ENCODE measurements around the gene CARD11.

The CARD11 gene

GRCh38 chr7:2938514-2939192 is 105.0 kb downstream of the CARD11 start:
- Histone ChIP-seq H3F3A (ENCODE audit: low read depth) (no peaks in the 10 kb centered on the region), H3K9ac (ENCODE audit: low read depth, low read length, poor library complexity, severe bottlenecking) (no peak overlapping the region), H3K4me1 (ENCODE audit: insufficient read depth, low read length, poor library complexity, severe bottlenecking) (no peaks in the 10 kb centered on the region), H3K27me3 (ENCODE audit: insufficient read depth, low read length, poor library complexity, severe bottlenecking) (no peaks in the 10 kb centered on the region), H3K9me2 (replicated peaks; ENCODE audit: low read depth, low read length) (no peaks in the 10 kb centered on the region), H3K36me3 (ENCODE audit: insufficient read depth, low read length) (peaks cover 62% of the 10 kb centered on the region; the same call in 1 of the 2 replicates), H2AFZ (ENCODE audit: low read length) (no peak overlapping the region), H3K4me2 (ENCODE audit: low read depth, low read length, poor library complexity, severe bottlenecking) (no peak overlapping the region), H4K20me1 (ENCODE audit: insufficient read depth, low read length, poor library complexity, severe bottlenecking) (no peaks in the 10 kb centered on the region), H3K4me3 (ENCODE audit: low read length, poor library complexity, severe bottlenecking) (no peak overlapping the region), H3K9me3 (ENCODE audit: insufficient read depth, low read depth, low read length) (no peaks in the 10 kb centered on the region), H3K79me2 (ENCODE audit: insufficient read depth, low read length) (no peaks in the 10 kb centered on the region)
- TF ChIP-seq CTCF (conservative IDR thresholded peaks at IDR 0.05; ENCODE audit: low read length) (no peak), EZH2phosphoT487 (IDR thresholded peaks at IDR 0.05; ENCODE audit: borderline replicate concordance) (no peak)

GRCh38 chr7:2937701-2938513 is 105.8 kb downstream of the CARD11 start:
- Histone ChIP-seq H2AFZ (ENCODE audit: low read length) (no peak overlapping the region), H3K9ac (ENCODE audit: low read depth, low read length, poor library complexity, severe bottlenecking) (no peak overlapping the region), H3F3A (ENCODE audit: low read depth) (no peaks in the 10 kb centered on the region), H3K9me2 (replicated peaks; ENCODE audit: low read depth, low read length) (no peaks in the 10 kb centered on the region), H4K20me1 (ENCODE audit: insufficient read depth, low read length, poor library complexity, severe bottlenecking) (no peaks in the 10 kb centered on the region), H3K9me3 (ENCODE audit: insufficient read depth, low read depth, low read length) (no peaks in the 10 kb centered on the region), H3K4me3 (ENCODE audit: low read length, poor library complexity, severe bottlenecking) (no peak overlapping the region), H3K4me1 (ENCODE audit: insufficient read depth, low read length, poor library complexity, severe bottlenecking) (no peaks in the 10 kb centered on the region), H3K4me2 (ENCODE audit: low read depth, low read length, poor library complexity, severe bottlenecking) (no peak overlapping the region), H3K27me3 (ENCODE audit: insufficient read depth, low read length, poor library complexity, severe bottlenecking) (no peaks in the 10 kb centered on the region), H3K79me2 (ENCODE audit: insufficient read depth, low read length) (no peaks in the 10 kb centered on the region), H3K36me3 (ENCODE audit: insufficient read depth, low read length) (peaks cover 56% of the 10 kb centered on the region; the same call in 1 of the 2 replicates)
- TF ChIP-seq CTCF (conservative IDR thresholded peaks at IDR 0.05; ENCODE audit: low read length) (no peak), EZH2phosphoT487 (IDR thresholded peaks at IDR 0.05; ENCODE audit: borderline replicate concordance) (no peak)

- no peaks in the 10 kb centered on the region for H3K79me2 ChIP-seq (ENCODE audit: insufficient read depth, low read length)
- no peak for TF ChIP-seq EZH2phosphoT487 (IDR thresholded peaks at IDR 0.05; ENCODE audit: borderline replicate concordance)
- TF ChIP-seq CTCF (conservative IDR thresholded peaks at IDR 0.05; ENCODE audit: low read length): no peak
- no peak overlapping the region for H2AFZ ChIP-seq (ENCODE audit: low read length)
- peaks cover 49% of the 10 kb centered on the region; the same call in 1 of the 2 replicates for H3K36me3 ChIP-seq (ENCODE audit: insufficient read depth, low read length)
- H3K9ac ChIP-seq (ENCODE audit: low read depth, low read length, poor library complexity, severe bottlenecking): no peak overlapping the region
- H4K20me1 ChIP-seq (ENCODE audit: insufficient read depth, low read length, poor library complexity, severe bottlenecking): no peaks in the 10 kb centered on the region
- H3K9me3 ChIP-seq (ENCODE audit: insufficient read depth, low read depth, low read length): no peaks in the 10 kb centered on the region
- no peaks in the 10 kb centered on the region for H3F3A ChIP-seq (ENCODE audit: low read depth)
- no peak overlapping the region for H3K4me2 ChIP-seq (ENCODE audit: low read depth, low read length, poor library complexity, severe bottlenecking)
- no peak overlapping the region for H3K4me3 ChIP-seq (ENCODE audit: low read length, poor library complexity, severe bottlenecking)
- no peaks in the 10 kb centered on the region for H3K9me2 ChIP-seq (replicated peaks; ENCODE audit: low read depth, low read length)
- no peaks in the 10 kb centered on the region for H3K4me1 ChIP-seq (ENCODE audit: insufficient read depth, low read length, poor library complexity, severe bottlenecking)
- no peaks in the 10 kb centered on the region for H3K27me3 ChIP-seq (ENCODE audit: insufficient read depth, low read length, poor library complexity, severe bottlenecking)
Measured at GRCh38 chr7:2936891-2937580, 106.6 kb downstream of the CARD11 start.
